ENCODE measurements around the gene BSX.
A peak's percentile ranks its signal among the peaks of the same experiment; 100 is the strongest.

BSX gene

GRCh38 chr11:122981388-122982264, at the start of gene BSX:
Gene BSX (minus strand): TSS chr11:122981834. CDS start chr11:122981671, 163 bp downstream.
- H3K36me3 ChIP-seq (ENCODE audit: control insufficient read depth, insufficient read depth, low read length), result no peaks in the 10 kb centered on the region
- peak within 1 kb of the TSS; percentile 38 for H3K4me3 ChIP-seq (ENCODE audit: low read depth, low read length)
- H3K9me3 ChIP-seq (ENCODE audit: control insufficient read depth, insufficient read depth, low read length), result no peaks in the 10 kb centered on the region
- H3K27me3 ChIP-seq (ENCODE audit: control insufficient read depth, insufficient read depth, low read length), result peaks cover 98% of the 10 kb centered on the region
- H3K9ac ChIP-seq (ENCODE audit: low read depth, low read length), result no peak within 1 kb of the TSS
- peaks cover 15% of the 10 kb centered on the region for H3K4me1 ChIP-seq (ENCODE audit: control insufficient read depth, insufficient read depth, low read length)

- no peak overlapping the region for H3K4me3 ChIP-seq (ENCODE audit: low read depth, low read length)
- no peaks in the 10 kb centered on the region for H3K27me3 ChIP-seq (ENCODE audit: control insufficient read depth, insufficient read depth, low read length)
- no peaks in the 10 kb centered on the region for H3K36me3 ChIP-seq (ENCODE audit: control insufficient read depth, insufficient read depth, low read length)
- no peaks in the 10 kb centered on the region for H3K9me3 ChIP-seq (ENCODE audit: control insufficient read depth, insufficient read depth, low read length)
- no peak overlapping the region for H3K9ac ChIP-seq (ENCODE audit: low read depth, low read length)
- peaks cover 9% of the 10 kb centered on the region for H3K4me1 ChIP-seq (ENCODE audit: control insufficient read depth, insufficient read depth, low read length)
These were observed 48.9 kb upstream of the BSX start for GRCh38 chr11:123030517-123030916.

- no peaks in the 10 kb centered on the region for H3K9me3 ChIP-seq (ENCODE audit: control insufficient read depth, insufficient read depth, low read length)
- H3K9ac ChIP-seq (ENCODE audit: low read depth, low read length), result no peak overlapping the region
- no peaks in the 10 kb centered on the region for H3K36me3 ChIP-seq (ENCODE audit: control insufficient read depth, insufficient read depth, low read length)
- no peaks in the 10 kb centered on the region for H3K27me3 ChIP-seq (ENCODE audit: control insufficient read depth, insufficient read depth, low read length)
- H3K4me1 ChIP-seq (ENCODE audit: control insufficient read depth, insufficient read depth, low read length), result no peaks in the 10 kb centered on the region
- H3K4me3 ChIP-seq (ENCODE audit: low read depth, low read length), result no peak overlapping the region
These were observed 39.3 kb upstream of the BSX start for GRCh38 chr11:123020968-123021367.

GRCh38 chr11:123018702-123019101, 37.1 kb upstream of the BSX start:
- Histone ChIP-seq H3K9me3 (ENCODE audit: control insufficient read depth, insufficient read depth, low read length) (no peaks in the 10 kb centered on the region), H3K4me3 (ENCODE audit: low read depth, low read length) (no peak overlapping the region), H3K9ac (ENCODE audit: low read depth, low read length) (no peak overlapping the region), H3K27me3 (ENCODE audit: control insufficient read depth, insufficient read depth, low read length) (no peaks in the 10 kb centered on the region), H3K4me1 (ENCODE audit: control insufficient read depth, insufficient read depth, low read length) (no peaks in the 10 kb centered on the region), H3K36me3 (ENCODE audit: control insufficient read depth, insufficient read depth, low read length) (no peaks in the 10 kb centered on the region)

DNA sequence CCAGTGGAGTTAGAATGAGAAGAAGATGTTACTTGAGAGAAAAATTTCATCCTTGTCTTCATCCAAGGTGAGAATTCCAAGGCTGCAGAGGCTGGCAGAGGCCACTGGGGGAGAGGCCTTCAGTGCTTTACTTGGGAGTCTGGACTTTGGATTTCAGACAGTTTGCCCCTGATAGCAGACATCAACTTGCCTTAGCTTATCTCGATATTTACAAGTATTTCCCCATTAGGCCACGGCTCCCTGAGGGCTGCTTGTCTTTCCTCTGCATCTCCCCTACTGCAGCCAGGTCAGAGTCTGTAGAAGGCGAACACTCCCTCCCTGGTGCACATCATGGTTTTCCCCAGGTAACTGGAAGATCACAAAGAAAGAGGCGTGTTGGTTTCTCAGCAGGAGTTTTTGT, 29.9 kb upstream of the BSX start:
- Histone ChIP-seq H3K4me1 (ENCODE audit: control insufficient read depth, insufficient read depth, low read length) (peaks cover 7% of the 10 kb centered on the region), H3K9me3 (ENCODE audit: control insufficient read depth, insufficient read depth, low read length) (no peaks in the 10 kb centered on the region), H3K4me3 (ENCODE audit: low read depth, low read length) (no peak overlapping the region), H3K27me3 (ENCODE audit: control insufficient read depth, insufficient read depth, low read length) (no peaks in the 10 kb centered on the region), H3K9ac (ENCODE audit: low read depth, low read length) (no peak overlapping the region), H3K36me3 (ENCODE audit: control insufficient read depth, insufficient read depth, low read length) (no peaks in the 10 kb centered on the region)

- H3K9me3 ChIP-seq (ENCODE audit: control insufficient read depth, insufficient read depth, low read length), result no peaks in the 10 kb centered on the region
- no peaks in the 10 kb centered on the region for H3K36me3 ChIP-seq (ENCODE audit: control insufficient read depth, insufficient read depth, low read length)
- no peaks in the 10 kb centered on the region for H3K27me3 ChIP-seq (ENCODE audit: control insufficient read depth, insufficient read depth, low read length)
- H3K4me1 ChIP-seq (ENCODE audit: control insufficient read depth, insufficient read depth, low read length), result peaks cover 10% of the 10 kb centered on the region
- H3K9ac ChIP-seq (ENCODE audit: low read depth, low read length), result no peak overlapping the region
- H3K4me3 ChIP-seq (ENCODE audit: low read depth, low read length), result no peak overlapping the region
These were observed 25.4 kb upstream of the BSX start for GRCh38 chr11:123006860-123007542.

DNA sequence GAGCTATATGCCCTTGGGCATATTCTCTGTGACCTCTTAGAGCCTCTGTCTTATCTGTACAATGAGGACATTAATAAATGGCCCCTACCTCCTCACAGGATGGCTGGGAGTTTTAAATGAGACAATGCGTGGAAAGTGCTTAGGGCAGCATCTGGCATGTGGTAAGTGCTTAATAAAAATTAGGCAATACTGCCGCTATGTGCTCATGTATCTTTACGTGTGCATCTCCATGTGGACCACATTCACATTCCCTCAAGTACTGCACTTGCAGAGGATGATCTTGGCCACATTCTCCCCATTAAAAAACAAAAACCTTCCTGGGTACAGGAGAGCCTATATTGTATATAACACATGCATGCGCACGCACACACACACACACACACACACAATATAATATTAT, 19.1 kb upstream of the BSX start:
- Histone ChIP-seq H3K36me3 (ENCODE audit: control insufficient read depth, insufficient read depth, low read length) (no peaks in the 10 kb centered on the region), H3K9ac (ENCODE audit: low read depth, low read length) (no peak overlapping the region), H3K4me3 (ENCODE audit: low read depth, low read length) (no peak overlapping the region)

GRCh38 chr11:122998727-122999366, 17.2 kb upstream of the BSX start:
- Histone ChIP-seq H3K27me3 (ENCODE audit: control insufficient read depth, insufficient read depth, low read length) (peaks cover 11% of the 10 kb centered on the region), H3K9ac (ENCODE audit: low read depth, low read length) (no peak overlapping the region), H3K9me3 (ENCODE audit: control insufficient read depth, insufficient read depth, low read length) (no peaks in the 10 kb centered on the region), H3K4me3 (ENCODE audit: low read depth, low read length) (peak overlapping the region; percentile 38), H3K36me3 (ENCODE audit: control insufficient read depth, insufficient read depth, low read length) (no peaks in the 10 kb centered on the region), H3K4me1 (ENCODE audit: control insufficient read depth, insufficient read depth, low read length) (peaks cover 4% of the 10 kb centered on the region)

More for the DNA sequence above, 19.1 kb upstream of the BSX start:
- Histone ChIP-seq H3K4me1 (ENCODE audit: control insufficient read depth, insufficient read depth, low read length) (peaks cover 4% of the 10 kb centered on the region), H3K9me3 (ENCODE audit: control insufficient read depth, insufficient read depth, low read length) (no peaks in the 10 kb centered on the region), H3K27me3 (ENCODE audit: control insufficient read depth, insufficient read depth, low read length) (peaks cover 11% of the 10 kb centered on the region)

- H3K9ac ChIP-seq (ENCODE audit: low read depth, low read length), result no peak overlapping the region
- H3K4me3 ChIP-seq (ENCODE audit: low read depth, low read length), result no peak overlapping the region
- peaks cover 9% of the 10 kb centered on the region for H3K27me3 ChIP-seq (ENCODE audit: control insufficient read depth, insufficient read depth, low read length)
- no peaks in the 10 kb centered on the region for H3K9me3 ChIP-seq (ENCODE audit: control insufficient read depth, insufficient read depth, low read length)
- H3K36me3 ChIP-seq (ENCODE audit: control insufficient read depth, insufficient read depth, low read length), result no peaks in the 10 kb centered on the region
- peaks cover 4% of the 10 kb centered on the region for H3K4me1 ChIP-seq (ENCODE audit: control insufficient read depth, insufficient read depth, low read length)
These were observed 13.9 kb upstream of the BSX start for GRCh38 chr11:122995526-122995925.

DNA sequence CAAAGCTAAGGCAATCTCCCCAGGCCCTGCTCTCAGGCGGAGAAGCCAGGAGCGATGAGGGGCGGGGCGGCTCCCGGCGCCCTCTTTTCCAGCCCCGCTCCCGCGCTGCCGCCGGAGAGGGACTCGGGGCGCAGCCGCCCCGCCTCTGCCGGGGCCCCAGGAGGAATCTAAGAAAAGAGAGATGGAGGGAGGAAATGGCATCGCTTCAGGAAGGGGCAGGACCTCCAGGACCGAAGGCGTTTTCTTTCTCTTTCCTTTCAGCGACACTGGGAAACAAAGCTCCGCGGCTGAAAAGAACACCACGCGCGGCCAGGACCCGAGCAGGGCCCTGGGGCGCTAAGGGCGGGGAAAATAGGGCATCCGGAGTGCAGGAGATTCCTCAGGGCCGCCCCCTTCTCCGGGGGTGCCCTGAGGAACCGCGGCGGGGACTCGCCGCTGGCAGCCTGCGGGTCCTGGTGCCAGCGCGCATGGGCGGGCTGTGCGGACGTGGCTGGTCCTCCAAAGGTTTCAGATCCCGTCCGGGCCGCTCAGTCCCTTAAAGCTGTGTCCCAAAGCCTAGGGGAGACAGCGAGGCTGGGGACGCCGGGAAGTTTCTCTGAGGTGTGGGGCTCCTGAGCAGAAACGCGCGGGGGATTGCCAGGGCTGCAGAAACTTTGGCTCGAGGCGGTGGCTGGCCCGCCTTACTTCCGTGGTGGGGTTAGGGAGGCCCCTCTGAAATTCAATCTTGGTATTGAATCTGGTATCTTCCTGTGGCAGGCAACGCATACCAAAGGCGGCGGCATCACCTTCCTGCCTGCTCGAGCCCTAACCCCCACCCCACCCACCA, 2.8 kb upstream of the BSX start:
- H3K4me1 ChIP-seq (ENCODE audit: control insufficient read depth, insufficient read depth, low read length), result peaks cover 8% of the 10 kb centered on the region
- H3K27me3 ChIP-seq (ENCODE audit: control insufficient read depth, insufficient read depth, low read length), result peaks cover 88% of the 10 kb centered on the region
- H3K9me3 ChIP-seq (ENCODE audit: control insufficient read depth, insufficient read depth, low read length), result no peaks in the 10 kb centered on the region
- H3K4me3 ChIP-seq (ENCODE audit: low read depth, low read length), result peak overlapping the region; percentile 74
- H3K36me3 ChIP-seq (ENCODE audit: control insufficient read depth, insufficient read depth, low read length), result no peaks in the 10 kb centered on the region
- H3K9ac ChIP-seq (ENCODE audit: low read depth, low read length), result peak overlapping the region; percentile 24
